Bronchial epithelial cell (primary cell): ENCODE results near the gene MGAT5. TPM values are rescaled to one million over a fixed set of nuclear protein-coding genes. Genes with fewer than 3 reads are reported as not detected.

Source experiments
- DNase-seq: peaks from one replicate; pipeline ENCODE4 v3.0.0-alpha.2; 2010; ENCODE audit warnings: low read depth
- FAIRE-seq: peaks from 2 replicates; lab custom pipeline; 2011; peaks lifted over from hg19 to GRCh38; lab: Jason Lieb, UNC
- H3K27me3 ChIP-seq: 2 replicates; pipeline ENCODE4 v1.5.1; 2011; ENCODE audit warnings: low read length; ENCODE audit not compliant: control insufficient read depth, insufficient read depth
- H3K36me3 ChIP-seq: 2 replicates; pipeline ENCODE4 v1.5.1; 2011; ENCODE audit warnings: low read length; ENCODE audit not compliant: control insufficient read depth, insufficient read depth
- H3K4me3 ChIP-seq: 2 replicates; pipeline ENCODE4 v1.5.1; 2011; ENCODE audit warnings: mild to moderate bottlenecking, low read depth, low read length, control low read depth
- total RNA-seq: library from RNA; depleted of rRNA; stranded (reverse); fragments of >200 nt; gene quantifications from 2 replicates; pipeline ENCODE4 v1.2.1, GENCODE V29; 2014
- TF ChIP-seq, protein P1 (sequence below): IDR thresholded peaks from 2 replicates; pipeline ENCODE4 v1.5.1; 2011; ENCODE audit warnings: mild to moderate bottlenecking, moderate library complexity, low read length, control low read depth, inconsistent platforms; ENCODE audit not compliant: insufficient read depth, severe bottlenecking

The MGAT5 gene
- total RNA-seq, 1 donor from 2014 or later, result 48.7 TPM

DNA sequence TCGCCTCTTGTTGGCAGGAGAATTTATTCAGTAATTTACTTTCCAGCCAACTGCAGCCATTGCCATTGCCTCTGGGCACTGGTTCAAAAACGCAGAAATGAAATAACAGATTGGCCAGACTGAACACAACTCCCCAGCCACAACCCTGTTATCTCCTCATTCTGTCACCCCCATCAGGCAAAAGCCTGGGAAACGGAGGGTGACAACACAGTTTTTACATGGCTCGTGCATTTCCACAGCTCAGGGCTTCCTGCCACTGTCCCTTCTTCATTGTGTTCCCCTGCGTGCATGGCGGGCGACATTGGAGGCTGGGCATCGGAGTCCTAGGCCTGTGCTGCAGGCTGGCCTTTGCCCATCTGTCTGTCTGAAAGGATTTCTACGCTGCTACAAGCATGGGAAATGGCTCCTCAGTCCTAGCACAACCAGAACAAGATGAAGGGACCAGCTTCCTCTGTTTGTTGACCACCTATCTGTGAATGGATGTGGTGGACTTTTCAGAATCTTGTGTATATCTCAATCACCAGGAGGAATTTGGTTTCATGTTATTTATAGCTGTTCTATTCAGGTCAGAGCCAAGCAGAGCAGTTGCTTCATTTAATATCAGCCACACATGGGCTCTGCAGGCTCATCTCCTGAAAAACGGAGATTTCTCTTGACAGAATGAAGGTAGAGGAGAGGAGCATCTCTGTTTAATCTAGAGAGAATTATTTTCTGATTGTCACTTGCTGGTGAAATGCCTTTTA lies 107.0 kb downstream of the MGAT5 start:
- peaks cover 1% of the 10 kb centered on the region for H3K36me3 ChIP-seq
- DNase-seq, result no peak
- TF ChIP-seq, protein P1, sequence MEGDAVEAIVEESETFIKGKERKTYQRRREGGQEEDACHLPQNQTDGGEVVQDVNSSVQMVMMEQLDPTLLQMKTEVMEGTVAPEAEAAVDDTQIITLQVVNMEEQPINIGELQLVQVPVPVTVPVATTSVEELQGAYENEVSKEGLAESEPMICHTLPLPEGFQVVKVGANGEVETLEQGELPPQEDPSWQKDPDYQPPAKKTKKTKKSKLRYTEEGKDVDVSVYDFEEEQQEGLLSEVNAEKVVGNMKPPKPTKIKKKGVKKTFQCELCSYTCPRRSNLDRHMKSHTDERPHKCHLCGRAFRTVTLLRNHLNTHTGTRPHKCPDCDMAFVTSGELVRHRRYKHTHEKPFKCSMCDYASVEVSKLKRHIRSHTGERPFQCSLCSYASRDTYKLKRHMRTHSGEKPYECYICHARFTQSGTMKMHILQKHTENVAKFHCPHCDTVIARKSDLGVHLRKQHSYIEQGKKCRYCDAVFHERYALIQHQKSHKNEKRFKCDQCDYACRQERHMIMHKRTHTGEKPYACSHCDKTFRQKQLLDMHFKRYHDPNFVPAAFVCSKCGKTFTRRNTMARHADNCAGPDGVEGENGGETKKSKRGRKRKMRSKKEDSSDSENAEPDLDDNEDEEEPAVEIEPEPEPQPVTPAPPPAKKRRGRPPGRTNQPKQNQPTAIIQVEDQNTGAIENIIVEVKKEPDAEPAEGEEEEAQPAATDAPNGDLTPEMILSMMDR, result no peak
- FAIRE-seq, result no peak
- no peaks in the 10 kb centered on the region for H3K27me3 ChIP-seq
- no peak overlapping the region for H3K4me3 ChIP-seq

DNA sequence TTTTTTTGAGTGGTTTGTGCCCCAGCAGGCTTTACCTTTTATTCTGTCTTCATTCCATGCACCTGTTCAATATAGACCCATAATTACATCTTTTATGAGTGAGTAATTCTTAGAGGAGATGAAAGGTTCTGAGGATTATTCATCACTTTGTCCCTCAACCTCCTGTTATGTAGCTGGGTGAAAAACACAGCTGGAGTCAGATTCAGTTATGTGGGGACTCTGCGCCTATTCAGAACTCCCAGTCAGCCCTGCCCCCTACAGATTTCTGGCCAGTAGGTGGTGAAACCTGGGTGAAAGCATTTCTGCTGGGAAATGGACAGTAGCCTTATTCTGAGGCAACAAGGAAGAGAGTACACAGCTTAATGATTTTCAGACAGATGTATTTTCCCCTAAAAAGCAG lies 107.8 kb downstream of the MGAT5 start:
- DNase-seq (no peak), FAIRE-seq (no peak)
- H3K4me3 ChIP-seq, result no peak overlapping the region
- TF ChIP-seq, protein P1, result no peak
- H3K27me3 ChIP-seq, result no peaks in the 10 kb centered on the region
- peaks cover 1% of the 10 kb centered on the region for H3K36me3 ChIP-seq

DNA sequence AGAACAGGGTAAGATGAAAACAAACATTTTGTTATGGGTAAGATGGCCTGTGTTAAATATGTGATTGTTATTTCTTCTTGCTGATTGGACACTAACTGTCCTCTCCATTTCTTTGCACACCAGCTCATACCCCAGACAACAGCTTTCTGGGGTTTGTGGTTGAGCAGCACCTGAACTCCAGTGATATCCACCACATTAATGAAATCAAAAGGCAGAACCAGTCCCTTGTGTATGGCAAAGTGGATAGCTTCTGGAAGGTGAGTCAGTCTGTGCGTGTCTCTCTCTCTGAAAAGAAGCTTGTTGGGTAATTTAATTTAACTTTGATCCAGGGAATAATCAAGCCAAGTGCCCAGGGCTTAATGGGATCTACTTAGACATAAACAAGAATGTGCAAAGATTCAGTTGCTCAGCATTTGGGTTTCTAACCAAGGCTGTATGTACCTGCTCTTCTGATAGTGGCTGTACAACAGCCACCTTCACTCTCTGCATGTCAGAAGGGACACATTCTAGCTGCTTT lies 108.3 kb downstream of the MGAT5 start:
- no peak overlapping the region for H3K4me3 ChIP-seq
- FAIRE-seq, result no peak
- peaks cover 1% of the 10 kb centered on the region for H3K36me3 ChIP-seq
- TF ChIP-seq, protein P1, result no peak
- DNase-seq, result no peak
- no peaks in the 10 kb centered on the region for H3K27me3 ChIP-seq

DNA sequence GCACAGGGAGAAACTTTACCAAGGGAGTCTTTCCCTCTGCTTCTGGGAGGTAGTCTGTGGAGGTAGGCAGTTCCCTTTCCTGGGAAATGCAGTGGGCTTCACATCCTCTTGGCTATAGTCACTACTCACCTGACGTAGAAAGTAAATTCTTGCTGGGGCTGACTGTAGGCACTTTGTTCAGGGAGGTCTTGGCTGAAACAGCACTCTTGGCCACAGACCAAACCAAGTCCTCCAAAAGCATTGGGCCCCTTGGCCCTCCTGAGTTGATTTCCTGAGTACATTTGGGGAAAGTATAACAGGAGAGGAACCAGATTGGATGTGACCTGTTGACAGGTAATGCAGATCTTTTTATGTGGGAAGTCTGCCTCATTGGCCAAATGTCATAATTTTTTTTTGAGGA lies 108.9 kb downstream of the MGAT5 start:
- Histone ChIP-seq H3K27me3 (no peaks in the 10 kb centered on the region), H3K36me3 (peaks cover 1% of the 10 kb centered on the region), H3K4me3 (no peak overlapping the region)
- FAIRE-seq (no peak), DNase-seq (no peak)
- TF ChIP-seq, protein P1, result no peak

GRCh38 chr2:134365356-134365755 lies 111.5 kb downstream of the MGAT5 start:
- Histone ChIP-seq H3K27me3 (no peaks in the 10 kb centered on the region), H3K4me3 (no peak overlapping the region), H3K36me3 (peaks cover 1% of the 10 kb centered on the region)
- DNase-seq (no peak), FAIRE-seq (no peak)
- TF ChIP-seq, protein P1, result no peak
